ENCODE data around the gene APBB1IP. TPM values are rescaled to one million over a fixed set of nuclear protein-coding genes. Genes with fewer than 3 reads are reported as not detected.

The APBB1IP gene
- total and polyA plus RNA-seq, 2 donors (not counting 1 experiment from before 2014, with no cell fraction given) = 60.1 to 97.0 TPM

- ChIA-PET CTCF (interaction anchor here (0.6 to 1.2 kb wide), 2 partner anchors 9 to 804 kb away, joined by 3 read pairs; no protein-coding TSS in a partner anchor), POLR2A (interaction anchor here (1.2 kb wide), 1 partner anchor 23 kb away, joined by 3 read pairs; no protein-coding TSS in a partner anchor)
- DNase-seq = no peak
- Mint-ChIP-seq H3K27ac (no peak overlapping the region), H3K27me3 (no peaks in the 10 kb centered on the region), H3K4me1 (no peaks in the 10 kb centered on the region), H3K4me3 (no peak overlapping the region), H3K9me3 (ENCODE audit: insufficient read depth) (no peaks in the 10 kb centered on the region)
- Histone ChIP-seq H3K79me2 (ENCODE audit: control insufficient read depth, insufficient read depth, low read length) (no peaks in the 10 kb centered on the region), H3K9ac (ENCODE audit: low read length) (no peak overlapping the region), H3K36me3 (replicated peaks in 1 of 2; ENCODE audit: control extremely low read depth in 1 of 2, control insufficient read depth in 1 of 2, extremely low read depth in 1 of 2, insufficient read depth in 2 of 2, low read length in 1 of 2) (no peaks in the 10 kb centered on the region), H3K27ac (ENCODE audit: low read length in 2 of 2) (no peak overlapping the region), H3K4me2 (replicated peaks; ENCODE audit: low read depth, low read length, poor library complexity, severe bottlenecking) (no peak overlapping the region), H4K20me1 (ENCODE audit: control insufficient read depth, insufficient read depth, low read length, poor library complexity, severe bottlenecking) (no peaks in the 10 kb centered on the region), H3K27me3 (replicated peaks in 1 of 4; ENCODE audit: control extremely low read depth in 1 of 4, control insufficient read depth in 3 of 4, insufficient read depth in 4 of 4, low read length in 3 of 4) (no peaks in the 10 kb centered on the region), H3K9me3 (ENCODE audit: control extremely low read depth in 1 of 3, control insufficient read depth in 2 of 3, insufficient read depth in 1 of 3, low read length in 2 of 3) (no peaks in the 10 kb centered on the region), H2AFZ (ENCODE audit: insufficient read depth, low read depth, low read length, poor library complexity, severe bottlenecking) (no peak overlapping the region), H3K4me1 (ENCODE audit: control insufficient read depth in 2 of 2, insufficient read depth in 2 of 2, low read length in 2 of 2) (no peaks in the 10 kb centered on the region), H3K4me3 (ENCODE audit: control extremely low read depth in 1 of 5, extremely low read depth in 1 of 5, insufficient read depth in 1 of 5, low read depth in 2 of 5, low read length in 4 of 5) (no peak overlapping the region)
- ATAC-seq (ENCODE audit: low read depth) = no peak
- intact Hi-C loops (cut with micrococcal nuclease) = no loop called here
- WGBS (ENCODE audit: insufficient coverage) = no CpG with 5 or more reads among the region's 3 CpGs
- TF ChIP-seq EZH2 (IDR thresholded peaks at IDR 0.05; ENCODE audit: borderline replicate concordance, insufficient read depth, low read depth, low read length, poor library complexity, severe bottlenecking) (no peak), CTCF (IDR thresholded peaks at IDR 0.05) (no peak)
These were observed 15.2 kb upstream of the APBB1IP start for GRCh38 chr10:26422977-26423376.

GRCh38 chr10:26423722-26424121 is 14.4 kb upstream of the APBB1IP start:
- no peak overlapping the region for H3K4me3 ChIP-seq (ENCODE audit: control extremely low read depth in 1 of 5, extremely low read depth in 1 of 5, insufficient read depth in 1 of 5, low read depth in 2 of 5, low read length in 4 of 5)
- no peaks in the 10 kb centered on the region for H3K4me1 ChIP-seq (ENCODE audit: control insufficient read depth in 2 of 2, insufficient read depth in 2 of 2, low read length in 2 of 2)
- no peaks in the 10 kb centered on the region for H3K79me2 ChIP-seq (ENCODE audit: control insufficient read depth, insufficient read depth, low read length)
- no peak for TF ChIP-seq CTCF (IDR thresholded peaks at IDR 0.05)
- TF ChIP-seq EZH2 (IDR thresholded peaks at IDR 0.05; ENCODE audit: borderline replicate concordance, insufficient read depth, low read depth, low read length, poor library complexity, severe bottlenecking) = no peak
- DNase-seq (no peak), ATAC-seq (ENCODE audit: low read depth) (no peak)
- H3K36me3 ChIP-seq (replicated peaks in 1 of 2; ENCODE audit: control extremely low read depth in 1 of 2, control insufficient read depth in 1 of 2, extremely low read depth in 1 of 2, insufficient read depth in 2 of 2, low read length in 1 of 2) = no peaks in the 10 kb centered on the region
- no peaks in the 10 kb centered on the region for H4K20me1 ChIP-seq (ENCODE audit: control insufficient read depth, insufficient read depth, low read length, poor library complexity, severe bottlenecking)
- H3K9me3 ChIP-seq (ENCODE audit: control extremely low read depth in 1 of 3, control insufficient read depth in 2 of 3, insufficient read depth in 1 of 3, low read length in 2 of 3) = no peaks in the 10 kb centered on the region
- H3K4me2 ChIP-seq (replicated peaks; ENCODE audit: low read depth, low read length, poor library complexity, severe bottlenecking) = no peak overlapping the region
- no peak overlapping the region for H3K9ac ChIP-seq (ENCODE audit: low read length)
- H3K27ac Mint-ChIP-seq = no peak overlapping the region
- POLR2A ChIA-PET = interaction anchor here (1.2 kb wide), 1 partner anchor 22 kb away, joined by 3 read pairs; no protein-coding TSS in a partner anchor
- H3K4me1 Mint-ChIP-seq = no peaks in the 10 kb centered on the region
- H3K27me3 ChIP-seq (replicated peaks in 1 of 4; ENCODE audit: control extremely low read depth in 1 of 4, control insufficient read depth in 3 of 4, insufficient read depth in 4 of 4, low read length in 3 of 4) = no peaks in the 10 kb centered on the region
- no peaks in the 10 kb centered on the region for H3K9me3 Mint-ChIP-seq (ENCODE audit: insufficient read depth)
- H3K4me3 Mint-ChIP-seq = no peak overlapping the region
- intact Hi-C loops (cut with micrococcal nuclease) = no loop called here
- CTCF ChIA-PET = interaction anchor here (0.6 to 1.2 kb wide), 2 partner anchors 10 to 803 kb away, joined by 3 read pairs; no protein-coding TSS in a partner anchor
- WGBS (ENCODE audit: insufficient coverage) = 100% methylated on average over 1 of the region's 3 CpGs
- no peak overlapping the region for H2AFZ ChIP-seq (ENCODE audit: insufficient read depth, low read depth, low read length, poor library complexity, severe bottlenecking)
- no peaks in the 10 kb centered on the region for H3K27me3 Mint-ChIP-seq
- no peak overlapping the region for H3K27ac ChIP-seq (ENCODE audit: low read length in 2 of 2)

Data from B cell (primary cell).